ENCODE measurements around the gene EHBP1L1. TPM values are rescaled to one million over a fixed set of nuclear protein-coding genes. Genes with fewer than 3 reads are reported as not detected.

EHBP1L1 gene
- total RNA-seq, 1 donor, result 58.6 TPM

GRCh38 chr11:65590240-65590738 lies 14.4 kb downstream of the EHBP1L1 start:
- H3K4me3 ChIP-seq (ENCODE audit: insufficient read depth, low read length), result no peak overlapping the region
- H3K4me1 ChIP-seq (ENCODE audit: insufficient read depth, low read length), result peaks cover 17% of the 10 kb centered on the region
- H2AFZ ChIP-seq (ENCODE audit: low read length), result no peak overlapping the region
- no peak for TF ChIP-seq CTCF (IDR thresholded peaks at IDR 0.05; ENCODE audit: extremely low read depth, low read depth, low read length)
- no peak overlapping the region for H3K4me2 ChIP-seq (ENCODE audit: insufficient read depth, low read length)
- peak; percentile 91 for DNase-seq (ENCODE audit: insufficient read length, low spot score, missing footprints)
- H3K27ac ChIP-seq (ENCODE audit: low read depth, low read length), result no peak overlapping the region
- H3K9me3 ChIP-seq (ENCODE audit: low read depth, low read length), result no peaks in the 10 kb centered on the region
- peaks cover 9% of the 10 kb centered on the region for H3K79me2 ChIP-seq (ENCODE audit: insufficient read depth, low read length)
- H4K20me1 ChIP-seq (ENCODE audit: insufficient read depth, low read length), result peaks cover 6% of the 10 kb centered on the region
- no peaks in the 10 kb centered on the region for H3K27me3 ChIP-seq (ENCODE audit: insufficient read depth, low read length)
- peaks cover 44% of the 10 kb centered on the region for H3K36me3 ChIP-seq (ENCODE audit: insufficient read depth, low read length)

GRCh38 chr11:65591939-65592857 lies 16.3 kb downstream of the EHBP1L1 start:
- DNase-seq (ENCODE audit: insufficient read length, low spot score, missing footprints), result peak; percentile 94
- peaks cover 32% of the 10 kb centered on the region for H3K36me3 ChIP-seq (ENCODE audit: insufficient read depth, low read length)
- peaks cover 9% of the 10 kb centered on the region for H3K79me2 ChIP-seq (ENCODE audit: insufficient read depth, low read length)
- no peak for TF ChIP-seq CTCF (IDR thresholded peaks at IDR 0.05; ENCODE audit: extremely low read depth, low read depth, low read length)
- no peaks in the 10 kb centered on the region for H3K9me3 ChIP-seq (ENCODE audit: low read depth, low read length)
- H3K4me3 ChIP-seq (ENCODE audit: insufficient read depth, low read length), result no peak overlapping the region
- no peak overlapping the region for H2AFZ ChIP-seq (ENCODE audit: low read length)
- no peaks in the 10 kb centered on the region for H3K27me3 ChIP-seq (ENCODE audit: insufficient read depth, low read length)
- H4K20me1 ChIP-seq (ENCODE audit: insufficient read depth, low read length), result peaks cover 6% of the 10 kb centered on the region
- H3K4me2 ChIP-seq (ENCODE audit: insufficient read depth, low read length), result no peak overlapping the region
- peaks cover 10% of the 10 kb centered on the region for H3K4me1 ChIP-seq (ENCODE audit: insufficient read depth, low read length)
- no peak overlapping the region for H3K27ac ChIP-seq (ENCODE audit: low read depth, low read length)

- Histone ChIP-seq H3K4me3 (ENCODE audit: insufficient read depth, low read length) (no peak overlapping the region), H2AFZ (ENCODE audit: low read length) (no peak overlapping the region), H3K79me2 (ENCODE audit: insufficient read depth, low read length) (peaks cover 4% of the 10 kb centered on the region), H3K4me2 (ENCODE audit: insufficient read depth, low read length) (no peak overlapping the region), H4K20me1 (ENCODE audit: insufficient read depth, low read length) (peaks cover 5% of the 10 kb centered on the region), H3K36me3 (ENCODE audit: insufficient read depth, low read length) (peaks cover 32% of the 10 kb centered on the region), H3K27me3 (ENCODE audit: insufficient read depth, low read length) (no peaks in the 10 kb centered on the region), H3K4me1 (ENCODE audit: insufficient read depth, low read length) (peaks cover 2% of the 10 kb centered on the region), H3K9me3 (ENCODE audit: low read depth, low read length) (no peaks in the 10 kb centered on the region), H3K27ac (ENCODE audit: low read depth, low read length) (no peak overlapping the region)
- no peak for TF ChIP-seq CTCF (IDR thresholded peaks at IDR 0.05; ENCODE audit: extremely low read depth, low read depth, low read length)
- peak; percentile 85 for DNase-seq (ENCODE audit: insufficient read length, low spot score, missing footprints)
These were observed 17.1 kb downstream of the EHBP1L1 start for GRCh38 chr11:65592858-65593517.

Data from osteoblast (primary cell).